ENCODE data around the gene STOX1.

DNA sequence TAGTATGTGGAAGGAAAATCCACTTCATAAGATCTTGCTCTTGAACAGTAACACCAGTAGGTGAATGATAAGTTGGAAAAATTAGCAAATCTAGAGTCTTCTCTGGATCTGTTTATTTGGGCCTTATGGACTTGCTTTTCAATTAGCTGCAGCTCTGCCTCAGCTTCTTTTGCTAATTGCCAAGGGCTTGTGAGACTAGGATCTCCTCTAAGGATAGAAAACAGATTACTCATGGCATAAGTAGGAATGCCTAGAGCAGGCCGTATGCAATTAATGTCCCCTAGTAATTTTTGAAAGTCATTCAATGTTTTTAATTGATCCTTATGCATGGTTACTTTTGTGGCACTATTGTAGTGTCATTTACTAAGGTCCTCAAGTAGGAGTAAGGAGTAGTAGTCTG is 37.3 kb downstream of the STOX1 start:
- no peak for TF ChIP-seq CTCF (IDR thresholded peaks at IDR 0.05)
- no peak for TF ChIP-seq EP300 (IDR thresholded peaks at IDR 0.05)
- no peak for TF ChIP-seq POLR2A (IDR thresholded peaks at IDR 0.05)
- no peak for TF ChIP-seq POLR2AphosphoS5 (IDR thresholded peaks at IDR 0.05)

Measured in gastroesophageal sphincter (tissue), 3 donors.